Stromal cell of bone marrow (primary cell): Measurements from ENCODE around the gene SLIT3.
"Not testable (repeated sequence)": the region's sequence is repeated elsewhere in the genome, so short reads cannot be mapped to it uniquely, and the experiment has no call there.

Experiments
- DNase-seq: peaks from one replicate; pipeline ENCODE4 v3.0.0-alpha.2; 2012; ENCODE audit warnings: low read depth

The SLIT3 gene

GRCh38 chr5:168638846-168639245 is 662.1 kb downstream of the SLIT3 start:
- DNase-seq: not testable (repeated sequence)

GRCh38 chr5:168637793-168638192 is 663.1 kb downstream of the SLIT3 start:
- no peak for DNase-seq

- no peak for DNase-seq
Observed at GRCh38 chr5:168637281-168637680, 663.7 kb downstream of the SLIT3 start.

GRCh38 chr5:168630958-168631357 is 670.0 kb downstream of the SLIT3 start:
- DNase-seq: not testable (repeated sequence)

GRCh38 chr5:168624850-168625364 is 676.0 kb downstream of the SLIT3 start:
- DNase-seq: no peak

- no peak for DNase-seq
Observed at GRCh38 chr5:168620807-168621206, 680.1 kb downstream of the SLIT3 start.

GRCh38 chr5:168614661-168615060 is 686.3 kb downstream of the SLIT3 start:
- DNase-seq: no peak

GRCh38 chr5:168613996-168614395 is 686.9 kb downstream of the SLIT3 start:
- DNase-seq: no peak

- no peak for DNase-seq
Observed at GRCh38 chr5:168613396-168613795, 687.5 kb downstream of the SLIT3 start.

GRCh38 chr5:168612996-168613395 is 687.9 kb downstream of the SLIT3 start:
- no peak for DNase-seq

GRCh38 chr5:168612123-168612522 is 688.8 kb downstream of the SLIT3 start:
- no peak for DNase-seq
